Measurements from ENCODE around the gene KDM2A.
A peak's percentile ranks its signal among the peaks of the same experiment; 100 is the strongest.

KDM2A gene

DNA sequence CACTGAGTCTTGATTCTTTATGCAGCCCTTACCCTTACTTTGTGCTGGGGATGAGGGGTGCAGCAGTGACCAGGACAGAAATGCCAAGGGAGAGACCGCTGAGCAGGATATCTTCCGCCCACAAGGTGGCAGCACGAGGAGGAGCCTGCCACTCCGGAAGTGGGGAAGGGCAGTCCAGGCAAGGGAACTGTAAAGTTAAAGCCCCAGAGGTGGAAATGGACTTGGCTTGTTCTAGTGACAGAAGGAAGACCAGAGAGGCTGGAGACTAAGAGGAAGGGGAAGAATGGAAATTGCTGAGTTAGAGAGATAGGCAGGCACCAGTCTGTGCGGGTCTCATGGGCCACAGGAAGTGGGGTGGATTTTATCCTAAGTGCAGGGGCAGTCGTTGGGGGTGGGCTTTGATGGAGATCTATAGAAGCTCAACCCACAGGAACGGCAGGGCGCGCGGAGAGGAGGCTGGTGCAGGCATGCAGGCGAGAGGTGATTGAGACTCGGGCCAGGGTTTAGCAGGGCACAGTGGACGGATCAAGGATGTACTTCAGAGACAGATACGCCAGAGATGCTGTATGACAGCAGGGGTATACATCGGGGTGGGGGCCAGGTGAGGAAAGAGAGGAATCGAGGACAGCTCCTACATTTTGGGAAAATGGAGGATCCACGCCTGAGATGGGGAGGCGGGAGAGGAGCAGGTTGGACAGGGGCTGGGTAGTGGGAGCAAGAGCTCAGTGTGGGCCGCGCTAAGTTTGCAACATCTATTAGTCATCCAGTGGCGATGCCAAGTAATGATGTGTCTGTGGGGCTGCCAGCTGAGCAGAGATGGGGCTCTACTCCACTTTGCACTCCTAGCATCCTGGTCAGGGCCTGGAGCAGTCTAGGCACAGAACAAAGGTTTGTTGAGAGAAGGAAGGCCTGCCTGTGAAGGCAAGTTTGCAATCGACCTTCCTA is 143.9 kb downstream of the KDM2A start:
- DNase-seq: peak; percentile 74

GRCh38 chr11:67264260-67264659 is 145.2 kb downstream of the KDM2A start:
- no peak for DNase-seq

- no peak for DNase-seq
Measured at GRCh38 chr11:67264877-67265632, 146.0 kb downstream of the KDM2A start.

GRCh38 chr11:67265633-67266448 is 146.8 kb downstream of the KDM2A start:
- DNase-seq: peak; percentile 31

DNA sequence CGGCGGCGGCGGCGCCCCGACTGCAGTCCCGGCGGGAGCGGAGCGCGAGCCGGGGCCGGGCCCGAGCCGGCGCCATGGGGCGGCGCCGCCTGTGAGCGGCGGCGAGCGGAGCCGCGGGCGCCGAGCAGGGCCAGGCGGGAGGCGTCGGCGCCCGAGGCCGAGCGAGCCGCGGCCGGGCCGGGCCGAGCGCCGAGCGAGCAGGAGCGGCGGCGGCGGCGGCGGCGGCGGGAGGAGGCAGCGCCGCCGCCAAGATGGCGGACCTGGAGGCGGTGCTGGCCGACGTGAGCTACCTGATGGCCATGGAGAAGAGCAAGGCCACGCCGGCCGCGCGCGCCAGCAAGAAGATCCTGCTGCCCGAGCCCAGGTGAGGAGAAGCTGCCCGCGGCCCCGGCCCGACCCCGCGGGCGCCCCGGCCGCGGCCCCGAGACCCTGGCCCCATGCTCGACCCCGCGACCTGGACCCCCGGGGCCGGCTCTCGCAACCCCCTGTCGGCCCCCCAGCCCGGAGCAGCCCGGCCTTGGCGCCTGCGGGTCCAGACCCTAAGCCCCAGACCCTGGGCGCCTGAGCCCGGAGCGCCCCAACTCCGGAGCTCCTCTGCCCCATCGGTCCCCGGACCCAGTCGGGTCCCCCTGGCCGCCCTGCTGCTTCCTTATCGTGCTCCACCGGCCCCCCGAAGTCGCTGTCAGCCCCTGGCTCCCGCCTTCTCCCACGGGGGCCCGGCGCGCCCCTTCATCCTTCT is 147.6 kb downstream of the KDM2A start, which contains the start of gene GRK2:
GRK2 (plus strand) TSS at position 25 of the 739 bp plus-strand sequence; CDS start at position 252, 227 bp downstream.
- DNase-seq: no peak

GRCh38 chr11:67267188-67268080 is 148.4 kb downstream of the KDM2A start:
- no peak for DNase-seq

- DNase-seq: no peak
Measured at GRCh38 chr11:67268081-67268961, 149.3 kb downstream of the KDM2A start.

GRCh38 chr11:67268962-67269268 is 149.9 kb downstream of the KDM2A start:
- DNase-seq: no peak

DNA sequence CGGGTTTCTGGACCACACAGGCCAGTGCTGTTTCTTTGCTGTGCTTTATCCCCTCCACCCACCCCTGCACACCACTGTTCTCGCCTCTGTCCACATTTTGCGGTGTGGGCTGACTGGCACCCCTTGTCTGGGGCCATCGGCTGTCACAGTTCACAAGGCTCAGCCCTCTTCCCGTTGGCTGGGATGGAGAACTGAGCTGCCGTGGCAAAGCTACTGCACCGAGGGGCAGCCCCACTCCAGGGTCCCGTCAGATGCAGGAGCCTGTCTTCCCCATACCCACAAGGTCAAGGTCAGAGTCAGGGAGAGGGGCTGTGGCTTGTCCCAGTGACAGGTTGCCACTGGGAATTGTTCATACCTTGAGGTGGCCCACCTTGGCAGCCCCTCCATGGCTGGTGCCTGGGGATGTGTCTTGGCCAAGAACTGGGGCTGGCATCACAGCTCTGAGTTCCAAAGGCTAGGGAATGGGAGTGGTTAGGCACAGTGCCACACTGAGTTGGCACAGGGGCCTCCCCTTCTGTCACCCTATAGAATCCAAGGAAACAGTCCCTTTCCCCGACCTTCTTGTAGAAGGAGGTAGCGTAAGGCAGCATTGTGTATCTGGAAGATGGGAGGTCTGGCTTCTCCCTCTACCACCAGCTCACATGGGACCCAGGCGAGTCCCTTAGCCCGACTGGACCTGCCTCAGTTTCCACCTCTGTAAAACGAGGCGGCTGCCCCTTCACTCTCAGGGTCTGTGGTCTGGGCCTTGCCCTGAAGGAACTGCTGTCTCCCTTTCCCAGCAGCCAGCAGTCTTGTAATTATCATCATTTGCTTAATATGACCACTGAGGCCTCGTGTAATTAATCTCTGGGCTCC is 150.6 kb downstream of the KDM2A start:
- no peak for DNase-seq

GRCh38 chr11:67270256-67271204 is 151.5 kb downstream of the KDM2A start:
- no peak for DNase-seq

DNA sequence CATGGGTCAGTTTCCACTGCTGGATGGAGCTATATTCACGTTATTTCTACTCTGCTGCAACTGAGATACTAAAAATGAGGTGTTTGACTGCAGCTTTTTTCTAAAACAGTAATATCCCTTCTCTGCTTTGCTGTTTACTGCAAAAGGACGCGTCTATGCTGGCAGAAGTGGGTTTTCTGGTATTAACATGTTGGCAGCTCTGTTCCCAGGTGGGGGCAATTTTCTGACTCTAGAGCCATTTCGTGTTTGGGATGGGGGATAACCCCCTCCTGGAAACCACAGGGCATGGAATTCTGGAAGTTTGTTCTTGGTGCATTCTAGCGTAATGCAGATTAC is 152.1 kb downstream of the KDM2A start:
- DNase-seq: no peak

DNA sequence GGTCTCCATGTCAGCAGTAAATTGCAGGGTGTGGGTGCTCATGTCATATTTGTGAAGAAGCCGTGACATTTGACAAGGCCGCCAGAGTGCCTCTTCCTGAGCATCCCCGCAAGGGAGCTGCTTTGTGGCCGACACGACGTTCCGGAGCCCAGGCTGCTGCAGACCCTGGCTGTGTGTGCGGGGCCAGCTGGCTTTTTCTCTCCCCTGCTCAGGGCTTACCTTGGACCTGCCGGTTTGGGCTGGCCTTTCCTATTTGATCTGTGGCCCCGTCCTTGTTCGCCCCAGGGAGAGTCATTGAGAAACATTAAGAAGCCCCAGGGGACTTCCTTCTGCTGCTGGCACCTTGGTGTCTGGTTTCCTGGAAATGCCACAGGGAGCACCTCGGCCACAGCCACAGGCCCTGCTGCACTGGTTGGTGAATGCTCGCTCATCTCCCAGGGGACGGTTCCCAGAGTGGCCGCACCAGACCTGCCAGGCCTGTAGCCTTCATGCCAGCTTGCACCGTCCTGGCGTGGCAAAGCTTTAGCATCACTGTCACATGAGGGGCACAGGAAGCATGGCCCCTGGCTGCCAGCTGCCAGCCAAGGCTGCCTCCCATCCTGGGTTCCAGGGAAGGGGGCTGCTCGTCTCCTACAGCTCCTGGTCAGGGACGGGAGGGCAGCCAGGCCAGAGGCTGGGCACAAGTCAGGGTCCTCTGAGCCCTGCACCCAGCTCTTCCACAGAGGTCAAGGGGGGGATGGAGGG is 152.7 kb downstream of the KDM2A start:
- no peak for DNase-seq

- no peak for DNase-seq
Measured at GRCh38 chr11:67272327-67273259, 153.5 kb downstream of the KDM2A start.

DNA sequence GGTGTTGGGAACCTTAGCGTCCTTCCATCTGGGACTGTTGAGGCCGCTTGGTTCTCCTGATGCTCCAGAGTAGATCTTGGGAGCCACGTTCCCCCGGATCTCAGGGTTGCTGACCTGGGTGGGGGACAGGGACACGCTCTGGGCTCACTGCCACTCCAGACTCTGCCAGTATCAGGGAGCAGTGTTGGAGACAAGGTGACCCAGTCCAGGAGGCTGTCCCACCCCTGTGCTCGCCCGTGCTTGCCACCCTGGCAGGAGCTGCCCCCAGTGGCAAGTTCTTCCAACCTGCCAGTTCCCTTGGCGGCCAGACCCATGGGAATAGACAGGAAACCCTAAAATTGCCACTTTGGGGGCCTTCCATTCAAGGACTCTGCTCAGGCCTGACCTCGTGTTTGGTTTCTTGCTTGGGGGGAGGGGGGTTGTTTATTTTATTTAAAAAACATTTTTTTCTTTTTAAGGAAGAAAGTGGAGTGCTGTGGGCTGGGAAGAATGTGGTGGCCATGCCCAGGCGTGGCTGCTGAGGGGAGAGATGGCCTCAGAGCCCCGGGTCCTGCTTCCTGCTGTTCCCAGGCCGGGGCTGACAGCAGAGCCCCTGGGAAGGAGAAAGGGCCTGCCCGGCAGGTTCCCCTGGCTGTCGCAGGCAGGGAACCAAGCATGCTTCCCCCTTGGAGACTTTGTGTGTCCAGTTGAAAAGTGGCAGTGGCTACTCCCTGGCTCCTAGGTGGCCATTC is 154.4 kb downstream of the KDM2A start:
- no peak for DNase-seq

- no peak for DNase-seq
Measured at GRCh38 chr11:67274768-67275605, 155.9 kb downstream of the KDM2A start.

Measured in COR-L47 (cell line).